ENCODE measurements around the gene OR2T3. TPM values are rescaled to one million over a fixed set of nuclear protein-coding genes. Genes with fewer than 3 reads are reported as not detected.
"Not testable (repeated sequence)": the region's sequence is repeated elsewhere in the genome, so short reads cannot be mapped to it uniquely, and the experiment has no call there.

OR2T3 gene
- total RNA-seq, 4 donors from 2014 or later, result not detected

- H3K4me1 ChIP-seq, DNase-seq, H3K27me3 ChIP-seq, H3K9me3 ChIP-seq, H3K4me3 ChIP-seq, H3K27ac ChIP-seq, H3K36me3 ChIP-seq: not testable (repeated sequence)
These were observed 23.2 kb upstream of the OR2T3 start for GRCh38 chr1:248449821-248450465.

GRCh38 chr1:248450466-248451145 is 22.5 kb upstream of the OR2T3 start:
- not testable (repeated sequence) for H3K4me3 ChIP-seq, H3K27me3 ChIP-seq, DNase-seq, H3K27ac ChIP-seq, H3K4me1 ChIP-seq, H3K9me3 ChIP-seq, H3K36me3 ChIP-seq

- H3K27me3 ChIP-seq, H3K9me3 ChIP-seq, H3K4me1 ChIP-seq, DNase-seq, H3K4me3 ChIP-seq, H3K36me3 ChIP-seq, H3K27ac ChIP-seq: not testable (repeated sequence)
These were observed 19.5 kb upstream of the OR2T3 start for GRCh38 chr1:248453619-248454018.

GRCh38 chr1:248455045-248455444 is 18.1 kb upstream of the OR2T3 start:
- not testable (repeated sequence) for H3K27ac ChIP-seq, H3K36me3 ChIP-seq, H3K4me3 ChIP-seq, H3K4me1 ChIP-seq, DNase-seq, H3K9me3 ChIP-seq, H3K27me3 ChIP-seq

GRCh38 chr1:248456635-248457034 is 16.5 kb upstream of the OR2T3 start:
- H3K9me3 ChIP-seq, H3K27ac ChIP-seq, DNase-seq, H3K36me3 ChIP-seq, H3K27me3 ChIP-seq, H3K4me1 ChIP-seq, H3K4me3 ChIP-seq: not testable (repeated sequence)

GRCh38 chr1:248459117-248459516 is 14.0 kb upstream of the OR2T3 start:
- H3K27me3 ChIP-seq, H3K4me3 ChIP-seq, H3K9me3 ChIP-seq, H3K27ac ChIP-seq, H3K4me1 ChIP-seq, DNase-seq, H3K36me3 ChIP-seq: not testable (repeated sequence)

- no peak for DNase-seq
- H3K4me1 ChIP-seq, result no peaks in the 10 kb centered on the region
- H3K27ac ChIP-seq, result no peak overlapping the region
- TF ChIP-seq CTCF (IDR thresholded peaks at IDR 0.05), result no peak
- no peak for TF ChIP-seq POLR2A (IDR thresholded peaks at IDR 0.05)
- no peaks in the 10 kb centered on the region for H3K9me3 ChIP-seq
- no peaks in the 10 kb centered on the region for H3K27me3 ChIP-seq
- no peaks in the 10 kb centered on the region for H3K36me3 ChIP-seq
- no peak overlapping the region for H3K4me3 ChIP-seq
These were observed 2.0 kb upstream of the OR2T3 start for GRCh38 chr1:248471154-248471553.

GRCh38 chr1:248472111-248472510 is 1.0 kb upstream of the OR2T3 start:
- H3K4me3 ChIP-seq, H3K36me3 ChIP-seq, H3K4me1 ChIP-seq, H3K9me3 ChIP-seq, DNase-seq, H3K27ac ChIP-seq, H3K27me3 ChIP-seq: not testable (repeated sequence)

GRCh38 chr1:248475660-248476059 is 2.5 kb downstream of the OR2T3 start:
- DNase-seq, H3K36me3 ChIP-seq, H3K27ac ChIP-seq, H3K27me3 ChIP-seq, H3K9me3 ChIP-seq, H3K4me3 ChIP-seq, H3K4me1 ChIP-seq: not testable (repeated sequence)

GRCh38 chr1:248481686-248482579 is 8.8 kb downstream of the OR2T3 start:
- not testable (repeated sequence) for H3K36me3 ChIP-seq, H3K4me3 ChIP-seq, H3K27ac ChIP-seq, DNase-seq, H3K9me3 ChIP-seq, H3K4me1 ChIP-seq, H3K27me3 ChIP-seq

GRCh38 chr1:248488289-248488688 is 15.1 kb downstream of the OR2T3 start, which contains the start of gene OR2T5:
Gene OR2T5, plus strand, starts transcription at chr1:248488589. Its CDS starts 0 bp downstream, at chr1:248488589.
- not testable (repeated sequence) for H3K27me3 ChIP-seq, H3K36me3 ChIP-seq, H3K4me3 ChIP-seq, H3K9me3 ChIP-seq, H3K27ac ChIP-seq, H3K4me1 ChIP-seq, DNase-seq

GRCh38 chr1:248496661-248497060 is 23.5 kb downstream of the OR2T3 start:
- not testable (repeated sequence) for DNase-seq, H3K4me1 ChIP-seq, H3K4me3 ChIP-seq, H3K36me3 ChIP-seq, H3K9me3 ChIP-seq, H3K27ac ChIP-seq, H3K27me3 ChIP-seq

- H3K36me3 ChIP-seq, DNase-seq, H3K9me3 ChIP-seq, H3K27me3 ChIP-seq, H3K4me1 ChIP-seq, H3K27ac ChIP-seq, H3K4me3 ChIP-seq: not testable (repeated sequence)
These were observed 27.3 kb downstream of the OR2T3 start for GRCh38 chr1:248500305-248501035.

Data from Peyer's patch (tissue), 4 donors.